ENCODE results near the gene SMAD6.

SMAD6 gene

GRCh38 chr15:66704019-66704802 is 2.2 kb downstream of the SMAD6 start:
- no peak for DNase-seq

GRCh38 chr15:66704803-66705153 is 2.7 kb downstream of the SMAD6 start:
- DNase-seq, result no peak

GRCh38 chr15:66705277-66706146 is 3.5 kb downstream of the SMAD6 start:
- DNase-seq, result no peak

- no peak for DNase-seq
Measured at GRCh38 chr15:66706225-66706732, 4.2 kb downstream of the SMAD6 start.

GRCh38 chr15:66706840-66707239 is 4.8 kb downstream of the SMAD6 start:
- no peak for DNase-seq

GRCh38 chr15:66707310-66708082 is 5.5 kb downstream of the SMAD6 start:
- DNase-seq, result no peak

GRCh38 chr15:66708389-66708788 is 6.4 kb downstream of the SMAD6 start:
- DNase-seq, result no peak

- DNase-seq, result no peak
Measured at GRCh38 chr15:66709884-66710283, 7.8 kb downstream of the SMAD6 start.

- DNase-seq, result no peak
Measured at GRCh38 chr15:66711260-66711659, 9.2 kb downstream of the SMAD6 start.

- no peak for DNase-seq
Measured at GRCh38 chr15:66711862-66712261, 9.8 kb downstream of the SMAD6 start.

- DNase-seq, result no peak
Measured at GRCh38 chr15:66713843-66714508, 11.9 kb downstream of the SMAD6 start.

GRCh38 chr15:66714543-66714981 is 12.5 kb downstream of the SMAD6 start:
- no peak for DNase-seq

- DNase-seq, result no peak
Measured at GRCh38 chr15:66715181-66715624, 13.2 kb downstream of the SMAD6 start.

- DNase-seq, result no peak
Measured at GRCh38 chr15:66715720-66716655, 14.0 kb downstream of the SMAD6 start.

GRCh38 chr15:66716656-66717020 is 14.6 kb downstream of the SMAD6 start:
- DNase-seq, result no peak

GRCh38 chr15:66718220-66718988 is 16.4 kb downstream of the SMAD6 start:
- DNase-seq, result no peak

- no peak for DNase-seq
Measured at GRCh38 chr15:66719471-66719870, 17.4 kb downstream of the SMAD6 start.

GRCh38 chr15:66720206-66721010 is 18.4 kb downstream of the SMAD6 start:
- DNase-seq, result no peak

GRCh38 chr15:66721020-66721419 is 19.0 kb downstream of the SMAD6 start:
- no peak for DNase-seq

- DNase-seq, result no peak
Measured at GRCh38 chr15:66721501-66721937, 19.5 kb downstream of the SMAD6 start.

Data from AML-193 (cell line).